AG09309 (cell line): Measurements from ENCODE around the gene FGF14.

Experiments used
- DNase-seq: peaks from one replicate; pipeline ENCODE4 v3.0.0-alpha.2; 2010; ENCODE audit warnings: low read depth
- H3K4me3 ChIP-seq: 2 replicates; pipeline ENCODE4 v1.5.1; 2011; ENCODE audit warnings: mild to moderate bottlenecking, low read depth, low read length, moderate library complexity; ENCODE audit not compliant: control insufficient read depth
- CTCF ChIP-seq: IDR thresholded peaks from 2 replicates; pipeline ENCODE4 v1.5.1; 2011; ENCODE audit warnings: mild to moderate bottlenecking, low read depth, low read length, inconsistent platforms; ENCODE audit not compliant: insufficient read depth, control insufficient read depth; ENCODE audit errors: missing control alignments

The FGF14 gene

GRCh38 chr13:102310691-102311418 lies 91.0 kb downstream of the FGF14 start:
- no peak for DNase-seq
- no peak for TF ChIP-seq CTCF
- no peak overlapping the region for H3K4me3 ChIP-seq

GRCh38 chr13:102309110-102309509 lies 92.7 kb downstream of the FGF14 start:
- no peak for TF ChIP-seq CTCF
- DNase-seq, result no peak
- H3K4me3 ChIP-seq, result no peak overlapping the region

GRCh38 chr13:102302534-102302933 lies 99.3 kb downstream of the FGF14 start:
- DNase-seq, result no peak
- TF ChIP-seq CTCF, result no peak
- no peak overlapping the region for H3K4me3 ChIP-seq

GRCh38 chr13:102300379-102300778 lies 101.5 kb downstream of the FGF14 start:
- H3K4me3 ChIP-seq, result no peak overlapping the region
- TF ChIP-seq CTCF, result no peak
- no peak for DNase-seq

- no peak for TF ChIP-seq CTCF
- DNase-seq, result no peak
- no peak overlapping the region for H3K4me3 ChIP-seq
Observed at GRCh38 chr13:102299366-102299765, 102.5 kb downstream of the FGF14 start.

- TF ChIP-seq CTCF, result no peak
- no peak overlapping the region for H3K4me3 ChIP-seq
- no peak for DNase-seq
Observed at GRCh38 chr13:102298051-102298450, 103.8 kb downstream of the FGF14 start.
